ENCODE results near the gene HIPK3.

Gene HIPK3

GRCh38 chr11:33383075-33383919 is 126.1 kb downstream of the HIPK3 start:
- Histone ChIP-seq H3K36me3 (no peaks in the 10 kb centered on the region), H3K27ac (no peak overlapping the region), H3K9me3 (peaks cover 0 to 9% (median 8%) of the 10 kb centered on the region in 3 donors), H3K27me3 (peaks cover 0 to 7% of the 10 kb centered on the region in 2 donors), H3K4me1 (no peaks in the 10 kb centered on the region), H3K4me3 (no peak overlapping the region)
- intact Hi-C loops (cut with DNase I; ENCODE audit: low total_unique reads), result no loop called here
- TF ChIP-seq CTCF (IDR thresholded peaks at IDR 0.05), result no peak
- no peak for DNase-seq

- no peak for TF ChIP-seq CTCF (IDR thresholded peaks at IDR 0.05)
- Histone ChIP-seq H3K27ac (no peak overlapping the region), H3K4me3 (no peak overlapping the region), H3K27me3 (peaks cover 0 to 5% of the 10 kb centered on the region in 2 donors), H3K36me3 (no peaks in the 10 kb centered on the region), H3K9me3 (peaks cover 0 to 9% (median 8%) of the 10 kb centered on the region in 3 donors), H3K4me1 (no peaks in the 10 kb centered on the region)
- intact Hi-C loops (cut with DNase I; ENCODE audit: low total_unique reads), result no loop called here
- DNase-seq, result no peak
Observed at GRCh38 chr11:33383920-33384209, 126.7 kb downstream of the HIPK3 start.

- no peak overlapping the region for H3K27ac ChIP-seq
- no peaks in the 10 kb centered on the region for H3K4me1 ChIP-seq
- intact Hi-C loops (cut with DNase I; ENCODE audit: low total_unique reads), result no loop called here
- no peaks in the 10 kb centered on the region for H3K36me3 ChIP-seq
- DNase-seq, result no peak
- H3K4me3 ChIP-seq, result no peak overlapping the region
- peaks cover 0 to 9% (median 8%) of the 10 kb centered on the region in 3 donors for H3K9me3 ChIP-seq
- TF ChIP-seq CTCF (IDR thresholded peaks at IDR 0.05), result no peak
- H3K27me3 ChIP-seq, result peaks cover 0 to 5% of the 10 kb centered on the region in 2 donors
Observed at GRCh38 chr11:33384220-33384619, 127.0 kb downstream of the HIPK3 start.

- no peak for TF ChIP-seq CTCF (IDR thresholded peaks at IDR 0.05)
- no peak overlapping the region for H3K4me3 ChIP-seq
- no peak for DNase-seq
- intact Hi-C loops (cut with DNase I; ENCODE audit: low total_unique reads), result no loop called here
- no peak overlapping the region for H3K27ac ChIP-seq
- H3K27me3 ChIP-seq, result no peaks in the 10 kb centered on the region
- H3K9me3 ChIP-seq, result peaks cover 0 to 9% (median 8%) of the 10 kb centered on the region in 3 donors
- no peaks in the 10 kb centered on the region for H3K4me1 ChIP-seq
- no peaks in the 10 kb centered on the region for H3K36me3 ChIP-seq
Observed at GRCh38 chr11:33387581-33387980, 130.4 kb downstream of the HIPK3 start.

GRCh38 chr11:33387996-33388395 is 130.8 kb downstream of the HIPK3 start:
- intact Hi-C loops (cut with DNase I; ENCODE audit: low total_unique reads), result no loop called here
- Histone ChIP-seq H3K36me3 (no peaks in the 10 kb centered on the region), H3K4me3 (no peak overlapping the region), H3K9me3 (peaks cover 0 to 9% (median 8%) of the 10 kb centered on the region in 3 donors), H3K4me1 (no peaks in the 10 kb centered on the region), H3K27me3 (no peaks in the 10 kb centered on the region), H3K27ac (no peak overlapping the region)
- DNase-seq, result no peak
- TF ChIP-seq CTCF (IDR thresholded peaks at IDR 0.05), result no peak

Measured in tibial artery (tissue), 4 donors.